Measurements from ENCODE around the gene SUN3.
"Not testable (repeated sequence)": the region's sequence is repeated elsewhere in the genome, so short reads cannot be mapped to it uniquely, and the experiment has no call there.

Gene SUN3

GRCh38 chr7:47980648-47981047 is 48.3 kb downstream of the SUN3 start:
- H3K9me3 ChIP-seq (ENCODE audit: control insufficient read depth, low read length); H3K36me3 ChIP-seq (ENCODE audit: control insufficient read depth, insufficient read depth, low read length); H3K4me3 ChIP-seq (ENCODE audit: insufficient read depth, low read depth, low read length); H3K4me1 ChIP-seq (ENCODE audit: control insufficient read depth, insufficient read depth, low read length); H3K27me3 ChIP-seq (ENCODE audit: control insufficient read depth, insufficient read depth, low read length, poor library complexity, severe bottlenecking); H3K27ac ChIP-seq (ENCODE audit: insufficient read depth, low read depth, low read length, poor library complexity, severe bottlenecking): not testable (repeated sequence)
- WGBS, 2 experiments, result 89 to 94% methylated on average over 4 of the region's 5 CpGs

DNA sequence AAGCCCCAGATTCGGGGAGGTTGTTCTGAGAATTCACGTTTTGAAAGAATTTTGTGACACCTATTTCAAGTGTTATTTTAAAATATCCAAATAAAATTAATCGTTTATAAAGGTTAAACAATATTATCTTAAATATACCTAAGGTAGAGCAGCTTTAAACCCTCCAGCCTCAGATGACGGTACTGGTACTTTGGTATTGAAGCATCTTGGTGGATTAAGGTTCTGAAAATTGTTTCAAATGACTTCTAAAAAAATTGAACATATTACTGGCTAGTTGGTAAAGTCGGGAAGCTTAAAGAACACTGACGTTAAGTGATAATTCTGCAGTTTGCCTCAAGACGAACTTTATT is 49.1 kb downstream of the SUN3 start:
- whole genome bisulfite sequencing, 2 experiments, result 94 to 97% methylated on average over 3 to 4 of the region's 7 CpGs
- H3K4me3 ChIP-seq (ENCODE audit: insufficient read depth, low read depth, low read length), result peak overlapping the region; percentile 66
- H3K27ac ChIP-seq (ENCODE audit: insufficient read depth, low read depth, low read length, poor library complexity, severe bottlenecking), result no peak overlapping the region
- H3K36me3 ChIP-seq (ENCODE audit: control insufficient read depth, insufficient read depth, low read length), result peaks cover 5% of the 10 kb centered on the region
- no peaks in the 10 kb centered on the region for H3K4me1 ChIP-seq (ENCODE audit: control insufficient read depth, insufficient read depth, low read length)
- no peaks in the 10 kb centered on the region for H3K9me3 ChIP-seq (ENCODE audit: control insufficient read depth, low read length)
- no peaks in the 10 kb centered on the region for H3K27me3 ChIP-seq (ENCODE audit: control insufficient read depth, insufficient read depth, low read length, poor library complexity, severe bottlenecking)

DNA sequence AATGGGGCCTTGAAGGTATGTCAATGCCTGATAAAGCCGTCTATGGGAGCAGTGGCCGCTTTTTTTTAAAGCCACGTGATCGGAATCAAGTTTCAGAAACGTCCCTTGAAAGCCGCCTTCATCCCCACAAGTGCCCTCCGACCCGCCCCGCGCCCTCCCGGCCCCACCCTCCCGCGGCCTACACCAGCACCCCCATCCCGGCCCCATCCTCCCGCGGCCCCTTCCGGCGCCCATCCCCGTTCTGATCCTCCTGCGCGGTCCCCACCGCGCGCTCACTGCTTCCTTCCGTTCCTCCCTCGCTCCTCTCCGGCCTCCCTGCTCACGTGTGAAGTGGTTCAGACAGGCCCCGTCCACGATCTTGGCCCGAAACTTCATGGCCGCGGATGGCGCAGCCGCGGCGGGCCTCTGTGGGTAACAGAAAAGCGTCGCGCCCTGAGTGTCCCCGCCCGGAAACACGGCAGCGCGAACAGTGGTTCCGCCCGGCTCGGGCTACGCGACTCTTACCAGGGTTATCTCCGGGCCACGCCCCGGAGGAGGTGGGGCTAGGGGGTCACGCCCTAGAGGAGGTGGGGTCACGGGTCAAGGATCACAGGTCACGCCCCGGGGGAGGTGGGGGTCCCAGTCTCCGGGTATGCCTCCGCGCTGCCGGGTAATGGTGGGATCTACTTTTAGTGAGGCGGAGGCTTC is 49.6 kb downstream of the SUN3 start, which contains the start of gene HUS1:
Gene HUS1, minus strand, starts transcription at position 471 of the 687 bp plus-strand sequence. Its CDS starts 96 bp downstream, at position 375.
- Histone ChIP-seq H3K9me3 (ENCODE audit: control insufficient read depth, low read length) (no peaks in the 10 kb centered on the region), H3K27me3 (ENCODE audit: control insufficient read depth, insufficient read depth, low read length, poor library complexity, severe bottlenecking) (no peaks in the 10 kb centered on the region), H3K4me3 (ENCODE audit: insufficient read depth, low read depth, low read length) (peak within 1 kb of the TSS; percentile 66), H3K4me1 (ENCODE audit: control insufficient read depth, insufficient read depth, low read length) (no peaks in the 10 kb centered on the region), H3K27ac (ENCODE audit: insufficient read depth, low read depth, low read length, poor library complexity, severe bottlenecking) (peak within 1 kb of the TSS; percentile 85), H3K36me3 (ENCODE audit: control insufficient read depth, insufficient read depth, low read length) (peaks cover 10% of the 10 kb centered on the region)
- 1% methylated on average over 61 to 62 of the region's 62 CpGs for WGBS, 2 experiments

DNA sequence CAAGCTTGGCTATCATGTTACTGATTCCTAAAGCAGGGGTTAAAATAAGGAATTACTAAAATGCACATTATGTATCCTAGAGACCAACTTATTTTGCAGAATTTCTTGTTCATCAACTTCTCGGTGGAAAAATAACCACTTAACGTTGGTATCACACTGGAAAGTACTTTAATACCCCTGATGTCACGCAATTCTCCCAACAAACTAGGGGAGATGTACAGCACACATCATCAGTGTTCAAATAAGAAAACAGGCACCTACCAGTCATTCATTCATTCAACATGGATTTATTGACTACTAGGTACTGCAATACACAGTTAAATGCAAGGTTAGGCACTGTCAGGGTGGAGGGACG is 50.1 kb downstream of the SUN3 start:
- H3K9me3 ChIP-seq (ENCODE audit: control insufficient read depth, low read length), result no peaks in the 10 kb centered on the region
- no peaks in the 10 kb centered on the region for H3K4me1 ChIP-seq (ENCODE audit: control insufficient read depth, insufficient read depth, low read length)
- no peaks in the 10 kb centered on the region for H3K27me3 ChIP-seq (ENCODE audit: control insufficient read depth, insufficient read depth, low read length, poor library complexity, severe bottlenecking)
- peak overlapping the region; percentile 66 for H3K4me3 ChIP-seq (ENCODE audit: insufficient read depth, low read depth, low read length)
- H3K36me3 ChIP-seq (ENCODE audit: control insufficient read depth, insufficient read depth, low read length), result peaks cover 14% of the 10 kb centered on the region
- H3K27ac ChIP-seq (ENCODE audit: insufficient read depth, low read depth, low read length, poor library complexity, severe bottlenecking), result peak overlapping the region; percentile 85
- WGBS, 2 experiments, result 30 to 33% methylated on average over 4 of the region's 4 CpGs

DNA sequence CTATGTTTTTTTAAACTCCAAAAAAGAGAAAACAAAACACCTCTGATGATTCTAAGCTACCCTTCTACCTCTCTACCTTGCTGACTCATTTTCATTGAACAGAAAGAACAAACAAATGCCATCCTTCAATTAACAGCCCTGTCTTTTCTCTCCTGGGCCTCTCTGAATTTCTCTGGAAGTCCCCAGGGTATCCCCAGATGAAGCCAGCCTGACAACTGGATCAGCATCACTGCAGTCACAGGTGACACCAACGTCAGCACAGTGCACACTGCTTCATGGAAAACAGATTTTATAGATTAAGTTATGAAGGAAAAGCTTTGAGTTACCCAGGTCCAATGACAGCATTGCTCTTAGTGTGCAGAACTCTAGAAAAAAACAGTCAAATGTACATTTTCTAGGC is 55.2 kb downstream of the SUN3 start:
- H3K36me3 ChIP-seq (ENCODE audit: control insufficient read depth, insufficient read depth, low read length), result peaks cover 17% of the 10 kb centered on the region

GRCh38 chr7:47970761-47971160 is 58.1 kb downstream of the SUN3 start:
- peaks cover 42% of the 10 kb centered on the region for H3K36me3 ChIP-seq (ENCODE audit: control insufficient read depth, insufficient read depth, low read length)
- no CpG with 5 or more reads among the region's 1 CpG for WGBS, 2 experiments

More for the DNA sequence above, 55.2 kb downstream of the SUN3 start:
- WGBS, 2 experiments, result 96 to 100% methylated on average over 1 of the region's 1 CpG
- peaks cover 3% of the 10 kb centered on the region for H3K4me1 ChIP-seq (ENCODE audit: control insufficient read depth, insufficient read depth, low read length)
- H3K9me3 ChIP-seq (ENCODE audit: control insufficient read depth, low read length), result no peaks in the 10 kb centered on the region
- H3K27me3 ChIP-seq (ENCODE audit: control insufficient read depth, insufficient read depth, low read length, poor library complexity, severe bottlenecking), result no peaks in the 10 kb centered on the region
- H3K27ac ChIP-seq (ENCODE audit: insufficient read depth, low read depth, low read length, poor library complexity, severe bottlenecking), result no peak overlapping the region
- H3K4me3 ChIP-seq (ENCODE audit: insufficient read depth, low read depth, low read length), result no peak overlapping the region

DNA sequence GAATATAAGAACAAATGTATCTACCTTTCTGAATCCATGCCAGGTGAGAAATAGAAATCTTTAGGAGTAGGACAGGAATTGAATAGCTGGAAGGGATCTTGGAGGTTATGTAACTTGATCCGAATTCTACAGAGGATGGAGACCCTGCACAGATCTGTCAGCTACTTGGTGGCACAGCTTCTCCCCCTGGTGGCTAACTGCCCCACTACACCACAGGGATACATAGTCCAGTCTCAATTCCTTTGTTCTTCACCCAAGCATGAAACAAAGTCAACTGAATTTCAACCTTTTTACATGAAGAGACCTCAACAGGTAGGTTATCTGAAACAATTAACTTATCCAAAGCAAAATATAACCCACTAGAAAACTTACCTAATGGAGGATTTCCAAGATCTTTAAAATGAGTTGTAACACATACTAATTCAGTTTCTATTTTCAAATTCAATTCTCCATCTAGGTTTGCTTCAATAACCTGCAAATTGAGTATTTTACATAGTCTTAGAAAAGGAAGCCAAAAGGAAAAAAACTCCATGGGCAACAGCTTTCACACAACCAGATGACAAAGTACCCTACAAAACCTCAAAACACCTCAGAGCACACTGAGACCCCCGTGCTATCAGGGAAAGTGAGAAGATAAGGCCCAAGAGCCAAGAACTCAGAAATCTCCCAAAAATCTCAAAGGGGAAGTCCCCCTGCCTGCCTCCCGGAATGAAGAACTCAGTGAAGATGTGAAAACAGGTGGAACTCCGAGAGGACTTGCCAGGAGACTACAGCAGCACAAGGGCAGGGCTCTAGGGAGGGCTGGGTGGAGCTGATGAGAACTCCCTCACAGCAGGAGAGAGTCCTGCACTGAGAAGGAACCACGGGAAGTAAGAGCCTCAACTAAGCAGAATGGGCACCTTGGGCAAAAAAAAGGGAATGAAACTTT is 59.8 kb downstream of the SUN3 start:
- no peaks in the 10 kb centered on the region for H3K9me3 ChIP-seq (ENCODE audit: control insufficient read depth, low read length)
- H3K4me3 ChIP-seq (ENCODE audit: insufficient read depth, low read depth, low read length), result no peak overlapping the region
- H3K27me3 ChIP-seq (ENCODE audit: control insufficient read depth, insufficient read depth, low read length, poor library complexity, severe bottlenecking), result no peaks in the 10 kb centered on the region
- peaks cover 6% of the 10 kb centered on the region for H3K4me1 ChIP-seq (ENCODE audit: control insufficient read depth, insufficient read depth, low read length)
- 74 to 79% methylated on average over 5 of the region's 5 CpGs for WGBS, 2 experiments
- H3K36me3 ChIP-seq (ENCODE audit: control insufficient read depth, insufficient read depth, low read length), result peaks cover 47% of the 10 kb centered on the region
- no peak overlapping the region for H3K27ac ChIP-seq (ENCODE audit: insufficient read depth, low read depth, low read length, poor library complexity, severe bottlenecking)

More at GRCh38 chr7:47970761-47971160, 58.1 kb downstream of the SUN3 start:
- peaks cover 6% of the 10 kb centered on the region for H3K4me1 ChIP-seq (ENCODE audit: control insufficient read depth, insufficient read depth, low read length)
- H3K27ac ChIP-seq (ENCODE audit: insufficient read depth, low read depth, low read length, poor library complexity, severe bottlenecking), result no peak overlapping the region
- no peaks in the 10 kb centered on the region for H3K9me3 ChIP-seq (ENCODE audit: control insufficient read depth, low read length)
- no peak overlapping the region for H3K4me3 ChIP-seq (ENCODE audit: insufficient read depth, low read depth, low read length)
- H3K27me3 ChIP-seq (ENCODE audit: control insufficient read depth, insufficient read depth, low read length, poor library complexity, severe bottlenecking), result no peaks in the 10 kb centered on the region

GRCh38 chr7:47967708-47968107 is 61.2 kb downstream of the SUN3 start:
- Histone ChIP-seq H3K9me3 (ENCODE audit: control insufficient read depth, low read length) (no peaks in the 10 kb centered on the region), H3K4me3 (ENCODE audit: insufficient read depth, low read depth, low read length) (no peak overlapping the region), H3K36me3 (ENCODE audit: control insufficient read depth, insufficient read depth, low read length) (peaks cover 48% of the 10 kb centered on the region), H3K27ac (ENCODE audit: insufficient read depth, low read depth, low read length, poor library complexity, severe bottlenecking) (no peak overlapping the region), H3K27me3 (ENCODE audit: control insufficient read depth, insufficient read depth, low read length, poor library complexity, severe bottlenecking) (no peaks in the 10 kb centered on the region), H3K4me1 (ENCODE audit: control insufficient read depth, insufficient read depth, low read length) (peaks cover 6% of the 10 kb centered on the region)
- WGBS, 2 experiments, result 95 to 96% methylated on average over 2 of the region's 2 CpGs

DNA sequence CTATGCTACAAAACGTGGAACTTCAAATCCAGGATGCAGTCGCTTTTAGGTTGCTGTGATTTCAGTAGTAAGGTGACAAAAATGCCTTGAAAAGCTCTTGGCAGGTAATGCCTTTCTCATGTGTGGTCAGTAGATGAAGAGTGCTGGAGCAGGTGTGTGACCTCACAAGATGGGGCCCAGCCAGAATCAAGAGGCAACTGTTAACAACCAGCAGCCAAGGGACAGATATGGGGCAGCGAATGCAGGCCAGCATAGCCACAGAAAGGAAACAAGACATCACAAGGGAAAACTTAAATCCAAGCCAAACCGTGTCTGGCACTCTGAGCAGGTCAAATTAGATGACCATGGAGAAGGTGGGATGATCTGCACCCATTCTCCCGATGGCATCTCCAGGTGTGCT is 61.8 kb downstream of the SUN3 start:
- H3K27me3 ChIP-seq (ENCODE audit: control insufficient read depth, insufficient read depth, low read length, poor library complexity, severe bottlenecking), result no peaks in the 10 kb centered on the region
- peaks cover 51% of the 10 kb centered on the region for H3K36me3 ChIP-seq (ENCODE audit: control insufficient read depth, insufficient read depth, low read length)
- 95 to 97% methylated on average over 5 of the region's 5 CpGs for WGBS, 2 experiments
- H3K27ac ChIP-seq (ENCODE audit: insufficient read depth, low read depth, low read length, poor library complexity, severe bottlenecking), result no peak overlapping the region
- H3K4me1 ChIP-seq (ENCODE audit: control insufficient read depth, insufficient read depth, low read length), result peaks cover 6% of the 10 kb centered on the region
- no peaks in the 10 kb centered on the region for H3K9me3 ChIP-seq (ENCODE audit: control insufficient read depth, low read length)
- no peak overlapping the region for H3K4me3 ChIP-seq (ENCODE audit: insufficient read depth, low read depth, low read length)

GRCh38 chr7:47965456-47965855 is 63.5 kb downstream of the SUN3 start:
- 90 to 95% methylated on average over 5 of the region's 5 CpGs for WGBS, 2 experiments
- Histone ChIP-seq H3K36me3 (ENCODE audit: control insufficient read depth, insufficient read depth, low read length) (peaks cover 66% of the 10 kb centered on the region), H3K27ac (ENCODE audit: insufficient read depth, low read depth, low read length, poor library complexity, severe bottlenecking) (no peak overlapping the region)

More at GRCh38 chr7:47965456-47965855, 63.5 kb downstream of the SUN3 start:
- H3K4me1 ChIP-seq (ENCODE audit: control insufficient read depth, insufficient read depth, low read length), result peaks cover 6% of the 10 kb centered on the region
- no peak overlapping the region for H3K4me3 ChIP-seq (ENCODE audit: insufficient read depth, low read depth, low read length)
- no peaks in the 10 kb centered on the region for H3K27me3 ChIP-seq (ENCODE audit: control insufficient read depth, insufficient read depth, low read length, poor library complexity, severe bottlenecking)
- no peaks in the 10 kb centered on the region for H3K9me3 ChIP-seq (ENCODE audit: control insufficient read depth, low read length)

Data from ectodermal cell (in vitro differentiated cells).